Suprapubic skin (tissue), 4 donors: ENCODE measurements around the gene CIAO1. TPM values are rescaled to one million over a fixed set of nuclear protein-coding genes. Genes with fewer than 3 reads are reported as not detected.
A peak's percentile ranks its signal among the peaks of the same experiment; 100 is the strongest.

Experiments
- DNase-seq, 2 donors: peaks; one replicate each; pipeline ENCODE4 v3.0.0-alpha.2; 2019; ENCODE audit warnings: low spot score in 2 of 2
- H3K27ac ChIP-seq: fragments of 200-600 bp; sonication (generic); one replicate; pipeline ENCODE4 v1.5.1; 2019
- H3K27me3 ChIP-seq: fragments of 200-600 bp; sonication (generic); one replicate; pipeline ENCODE4 v1.5.1; 2019
- H3K36me3 ChIP-seq: fragments of 200-600 bp; sonication (generic); one replicate; pipeline ENCODE4 v1.5.1; 2019
- H3K4me1 ChIP-seq: fragments of 200-600 bp; sonication (generic); one replicate; pipeline ENCODE4 v1.5.1; 2019
- H3K4me3 ChIP-seq: fragments of 200-600 bp; sonication (generic); one replicate; pipeline ENCODE4 v1.5.1; 2019; ENCODE audit warnings: mild to moderate bottlenecking
- H3K9me3 ChIP-seq: fragments of 200-600 bp; sonication (generic); one replicate; pipeline ENCODE4 v1.5.1; 2019
- EP300 ChIP-seq: sonication (generic); formaldehyde crosslinking; IDR thresholded peaks from one replicate; pipeline ENCODE4 v1.6.1; 2017; ENCODE audit warnings: antibody characterized with exemption
- POLR2A ChIP-seq, 2 donors: fragments of 450-650 bp; IDR thresholded peaks; one replicate each; pipeline ENCODE4 v1.6.1; 2017; ENCODE audit warnings: antibody characterized with exemption in 2 of 2, mild to moderate bottlenecking in 2 of 2, moderate library complexity in 2 of 2
- POLR2AphosphoS5 ChIP-seq, 3 donors: sonication (generic); formaldehyde crosslinking; IDR thresholded peaks; one replicate each; pipeline ENCODE4 v1.6.1; 2017; ENCODE audit warnings: antibody characterized with exemption in 3 of 3
- WGBS: methylation state at CpG from one replicate; pipeline ENCODE4 v1.1.5; 2018; 5-methylcytosine and 5-hydroxymethylcytosine counted together
- total RNA-seq, 4 donors: library from RNA; depleted of rRNA; stranded (reverse); fragments of >200 nt; gene quantifications; one replicate each; pipeline ENCODE4 v1.1.0, GENCODE V29; 2016
- TF ChIP-seq, protein P1 (sequence below), 2 donors: fragments of 200-600 bp in 1 of 2; fragments of 450-650 bp in 1 of 2; sonication (generic) in 1 of 2; IDR thresholded peaks; one replicate each; pipeline ENCODE4 v1.5.1; 2016 to 2019; ENCODE audit warnings: antibody characterized with exemption in 2 of 2, mild to moderate bottlenecking in 1 of 2, moderate library complexity in 1 of 2

The CIAO1 gene
- total RNA-seq, 4 donors from 2014 or later: 107 to 143 (median 110) TPM

DNA sequence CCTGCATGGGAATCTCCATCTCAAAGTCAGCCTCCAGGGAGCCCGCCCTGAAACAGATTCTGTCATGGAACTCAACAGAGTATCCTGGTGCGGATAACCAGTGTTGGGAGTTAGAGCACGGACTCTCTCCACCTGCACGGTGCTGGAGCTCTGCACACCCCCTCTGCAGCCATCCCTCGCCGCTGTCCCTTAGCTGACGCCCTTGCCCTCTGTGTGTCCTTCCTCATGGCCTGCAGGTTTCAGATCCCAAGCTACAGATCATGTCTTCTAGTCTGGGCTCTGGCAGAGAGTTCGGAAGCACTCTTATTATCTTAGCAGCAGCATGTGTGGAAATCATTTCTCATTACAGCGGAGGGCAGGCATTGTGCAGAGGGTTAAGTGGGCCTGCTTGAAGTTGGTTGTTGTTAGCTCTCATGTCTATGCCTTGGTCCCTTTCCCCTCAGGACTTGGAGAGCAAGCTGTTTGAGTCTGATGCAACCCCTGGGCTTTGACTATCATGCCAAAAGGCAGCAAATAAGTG is 26.2 kb upstream of the CIAO1 start:
- Histone ChIP-seq H3K36me3 (no peaks in the 10 kb centered on the region), H3K27me3 (no peaks in the 10 kb centered on the region), H3K9me3 (no peaks in the 10 kb centered on the region), H3K4me3 (no peak overlapping the region), H3K27ac (no peak overlapping the region), H3K4me1 (peaks cover 21% of the 10 kb centered on the region)
- WGBS: 91% methylated on average over 9 of the region's 9 CpGs
- TF ChIP-seq EP300 (no peak), POLR2AphosphoS5 (IDR thresholded peaks at IDR 0.05) (no peak), POLR2A (IDR thresholded peaks at IDR 0.05) (no peak)
- TF ChIP-seq, protein P1, sequence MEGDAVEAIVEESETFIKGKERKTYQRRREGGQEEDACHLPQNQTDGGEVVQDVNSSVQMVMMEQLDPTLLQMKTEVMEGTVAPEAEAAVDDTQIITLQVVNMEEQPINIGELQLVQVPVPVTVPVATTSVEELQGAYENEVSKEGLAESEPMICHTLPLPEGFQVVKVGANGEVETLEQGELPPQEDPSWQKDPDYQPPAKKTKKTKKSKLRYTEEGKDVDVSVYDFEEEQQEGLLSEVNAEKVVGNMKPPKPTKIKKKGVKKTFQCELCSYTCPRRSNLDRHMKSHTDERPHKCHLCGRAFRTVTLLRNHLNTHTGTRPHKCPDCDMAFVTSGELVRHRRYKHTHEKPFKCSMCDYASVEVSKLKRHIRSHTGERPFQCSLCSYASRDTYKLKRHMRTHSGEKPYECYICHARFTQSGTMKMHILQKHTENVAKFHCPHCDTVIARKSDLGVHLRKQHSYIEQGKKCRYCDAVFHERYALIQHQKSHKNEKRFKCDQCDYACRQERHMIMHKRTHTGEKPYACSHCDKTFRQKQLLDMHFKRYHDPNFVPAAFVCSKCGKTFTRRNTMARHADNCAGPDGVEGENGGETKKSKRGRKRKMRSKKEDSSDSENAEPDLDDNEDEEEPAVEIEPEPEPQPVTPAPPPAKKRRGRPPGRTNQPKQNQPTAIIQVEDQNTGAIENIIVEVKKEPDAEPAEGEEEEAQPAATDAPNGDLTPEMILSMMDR (IDR thresholded peaks at IDR 0.05): no peak
- no peak for DNase-seq

DNA sequence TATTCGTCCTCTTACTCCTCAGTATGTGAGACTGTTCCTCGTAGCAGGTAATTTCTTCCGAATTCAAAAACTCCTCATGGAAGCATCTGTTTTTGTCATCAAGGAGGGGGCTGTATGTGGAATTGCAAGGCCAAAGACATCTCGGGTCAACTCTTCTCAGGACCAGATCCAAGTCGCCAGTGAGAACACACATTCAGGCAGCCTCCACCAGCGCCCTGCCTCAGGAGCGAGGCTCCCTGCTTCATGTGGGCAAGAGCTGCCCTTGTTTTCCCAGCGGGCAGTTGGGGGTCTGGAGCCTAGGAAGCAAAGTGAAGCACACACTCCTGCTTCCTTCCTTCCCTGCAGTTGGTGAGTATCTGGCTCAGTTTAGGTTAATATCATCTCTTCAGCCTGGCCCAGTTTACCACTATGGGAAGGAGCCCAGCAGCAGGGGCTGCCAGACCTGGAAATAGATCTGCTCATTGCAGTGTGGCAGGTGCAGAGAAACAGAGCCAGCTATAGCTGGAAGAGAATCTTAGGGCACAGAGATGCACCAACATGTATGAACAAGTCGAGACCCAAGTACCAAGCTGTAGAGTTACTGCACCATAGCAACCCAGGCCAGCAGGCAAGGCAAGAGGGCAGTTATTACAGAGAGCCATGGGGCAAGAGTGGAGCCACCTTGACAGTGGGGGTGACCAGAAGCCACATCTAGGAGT is 25.5 kb upstream of the CIAO1 start:
- no peak for DNase-seq
- Histone ChIP-seq H3K27me3 (no peaks in the 10 kb centered on the region), H3K27ac (no peak overlapping the region), H3K36me3 (no peaks in the 10 kb centered on the region), H3K9me3 (no peaks in the 10 kb centered on the region), H3K4me3 (no peak overlapping the region), H3K4me1 (peaks cover 21% of the 10 kb centered on the region)
- 90% methylated on average over 9 of the region's 9 CpGs for WGBS
- TF ChIP-seq EP300 (no peak), POLR2A (IDR thresholded peaks at IDR 0.05) (no peak), POLR2AphosphoS5 (IDR thresholded peaks at IDR 0.05) (no peak)
- TF ChIP-seq, protein P1 (IDR thresholded peaks at IDR 0.05): no peak

DNA sequence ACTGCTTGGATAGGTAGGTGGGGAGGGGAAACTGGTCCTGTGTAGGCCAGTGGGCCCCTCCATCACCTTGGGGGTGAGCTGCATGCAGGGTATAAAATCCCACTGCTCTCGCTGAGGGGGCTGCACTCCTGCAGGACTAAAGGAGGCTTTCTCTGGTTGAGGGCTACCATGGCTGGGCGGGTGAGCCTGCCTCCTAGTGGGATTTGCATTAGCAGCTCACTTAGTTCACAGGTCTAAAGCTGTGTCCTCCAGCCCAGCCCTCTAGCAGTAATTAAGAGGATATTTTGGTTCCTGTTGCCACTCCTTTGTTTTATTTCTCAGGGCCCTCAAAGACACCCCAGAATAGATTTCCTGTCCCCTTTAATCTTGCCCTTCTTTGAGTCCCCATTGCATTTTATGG is 24.8 kb upstream of the CIAO1 start:
- Histone ChIP-seq H3K36me3 (no peaks in the 10 kb centered on the region), H3K27ac (no peak overlapping the region), H3K9me3 (no peaks in the 10 kb centered on the region), H3K4me3 (no peak overlapping the region), H3K4me1 (peaks cover 23% of the 10 kb centered on the region), H3K27me3 (no peaks in the 10 kb centered on the region)
- TF ChIP-seq, protein P1 (IDR thresholded peaks at IDR 0.05): no peak
- no peak for TF ChIP-seq POLR2A (IDR thresholded peaks at IDR 0.05)
- no peak for TF ChIP-seq EP300
- TF ChIP-seq POLR2AphosphoS5 (IDR thresholded peaks at IDR 0.05): no peak
- no peak for DNase-seq
- 59% methylated on average over 2 of the region's 2 CpGs for WGBS

DNA sequence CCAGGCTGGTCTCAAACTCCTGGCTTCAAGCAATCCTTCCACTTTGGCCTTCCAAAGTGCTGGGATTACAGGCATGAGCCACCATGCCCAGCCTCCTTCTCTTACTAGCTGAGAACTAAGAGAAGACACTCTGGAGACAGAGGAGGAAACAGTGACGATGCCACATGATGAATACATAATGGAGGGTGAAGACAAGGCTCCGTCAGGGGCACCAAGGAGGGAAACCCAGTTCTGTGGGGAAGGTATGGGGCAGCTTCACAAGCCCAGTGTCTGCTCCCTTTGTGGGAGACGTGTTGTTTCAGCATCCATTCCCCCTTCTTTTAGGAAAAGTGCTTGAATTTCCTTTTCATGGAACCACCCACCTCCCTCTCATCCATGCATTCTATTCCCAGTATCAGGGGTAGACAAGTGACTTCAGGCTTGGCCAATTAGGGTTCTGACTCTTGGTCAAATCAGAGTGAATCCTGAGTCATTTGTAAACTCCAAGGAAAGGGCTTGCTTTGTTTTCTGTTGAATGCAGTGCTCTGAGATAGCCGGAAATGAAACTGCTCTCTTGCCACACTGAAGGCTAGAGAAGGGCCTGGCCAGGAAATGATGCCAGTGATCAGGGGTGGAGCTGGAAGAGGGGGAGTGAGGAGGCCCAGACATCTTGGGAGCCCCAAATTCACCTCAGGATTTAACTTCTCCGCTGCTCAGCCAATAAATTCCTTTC is 24.0 kb upstream of the CIAO1 start:
- Histone ChIP-seq H3K27me3 (no peaks in the 10 kb centered on the region), H3K36me3 (no peaks in the 10 kb centered on the region), H3K4me3 (no peak overlapping the region), H3K9me3 (no peaks in the 10 kb centered on the region), H3K4me1 (peaks cover 31% of the 10 kb centered on the region), H3K27ac (peak overlapping the region; percentile 59)
- WGBS: 56% methylated on average over 5 of the region's 5 CpGs
- TF ChIP-seq EP300 (no peak), POLR2A (IDR thresholded peaks at IDR 0.05) (peak in 1 of 2 donors; percentile 24), POLR2AphosphoS5 (IDR thresholded peaks at IDR 0.05) (peak in 1 of 3 donors; percentile 19)
- TF ChIP-seq, protein P1 (IDR thresholded peaks at IDR 0.05): no peak
- no peak for DNase-seq

DNA sequence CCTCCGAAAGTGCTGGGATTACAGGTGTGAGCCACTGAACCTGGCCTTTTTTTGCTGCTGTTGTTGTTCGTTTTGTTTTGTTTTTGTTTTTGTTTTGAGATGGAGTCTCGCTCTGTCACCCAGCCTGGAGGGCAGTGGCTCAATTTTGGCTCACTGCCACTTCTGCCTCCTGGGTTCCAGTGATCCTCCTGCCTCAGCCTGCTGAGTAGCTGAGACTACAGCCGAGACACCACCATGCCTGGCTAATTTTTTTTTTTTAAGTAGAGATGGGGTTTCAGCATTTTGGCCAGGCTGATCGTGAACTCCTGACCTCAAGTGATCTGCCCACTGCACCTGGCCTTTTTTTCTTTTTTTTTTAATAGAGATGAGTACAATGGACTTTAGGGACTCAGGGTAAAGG is 22.2 kb upstream of the CIAO1 start:
- Histone ChIP-seq H3K4me3 (no peak overlapping the region), H3K27me3 (no peaks in the 10 kb centered on the region), H3K4me1 (peaks cover 35% of the 10 kb centered on the region), H3K9me3 (no peaks in the 10 kb centered on the region), H3K36me3 (no peaks in the 10 kb centered on the region), H3K27ac (no peak overlapping the region)
- WGBS: 98% methylated on average over 5 of the region's 5 CpGs
- TF ChIP-seq POLR2AphosphoS5 (IDR thresholded peaks at IDR 0.05): no peak
- TF ChIP-seq EP300: no peak
- TF ChIP-seq, protein P1 (IDR thresholded peaks at IDR 0.05): no peak
- TF ChIP-seq POLR2A (IDR thresholded peaks at IDR 0.05): no peak
- no peak for DNase-seq
